NB4 (cell line): ENCODE measurements around the gene SUGP2.

Experiments used
- POLR2A ChIP-seq: IDR thresholded peaks from 2 replicates; pipeline ENCODE4 v1.6.1; 2011; ENCODE audit warnings: mild to moderate bottlenecking; ENCODE audit not compliant: insufficient read length; ENCODE audit errors: extremely low read depth
- TF ChIP-seq, protein P1 (sequence below): IDR thresholded peaks from one replicate; pipeline ENCODE4 v1.5.1; 2012; ENCODE audit warnings: low read depth, low read length

DNA sequence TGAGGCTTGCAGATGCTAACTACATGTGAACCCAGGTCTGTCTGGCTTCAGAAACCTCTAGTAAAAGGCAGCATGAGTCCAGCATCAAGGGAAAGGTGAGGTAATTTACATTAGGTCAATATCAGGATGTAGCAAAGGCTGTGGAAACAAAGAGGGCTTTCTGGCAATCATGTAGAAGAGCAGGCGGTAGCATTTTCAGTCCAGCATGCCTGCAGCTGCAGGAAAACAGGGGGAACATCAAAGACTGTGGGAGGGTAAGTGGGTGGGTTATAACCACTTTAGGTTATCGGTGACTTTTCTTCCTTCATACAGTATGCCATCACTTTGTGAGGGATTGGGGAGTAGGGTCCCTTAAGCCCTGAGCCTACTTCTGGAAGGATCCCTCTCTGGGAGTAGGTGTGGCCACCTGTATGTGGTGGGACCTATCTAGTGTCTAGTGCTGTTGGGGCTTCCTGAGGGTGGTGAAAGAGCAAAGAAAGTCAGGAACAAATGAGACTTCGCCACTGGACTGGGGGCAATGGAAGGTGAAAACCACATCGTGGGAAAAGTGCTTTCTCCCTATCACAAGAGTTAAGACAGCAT is 10.8 kb downstream of the SUGP2 start:
- TF ChIP-seq, protein P1, sequence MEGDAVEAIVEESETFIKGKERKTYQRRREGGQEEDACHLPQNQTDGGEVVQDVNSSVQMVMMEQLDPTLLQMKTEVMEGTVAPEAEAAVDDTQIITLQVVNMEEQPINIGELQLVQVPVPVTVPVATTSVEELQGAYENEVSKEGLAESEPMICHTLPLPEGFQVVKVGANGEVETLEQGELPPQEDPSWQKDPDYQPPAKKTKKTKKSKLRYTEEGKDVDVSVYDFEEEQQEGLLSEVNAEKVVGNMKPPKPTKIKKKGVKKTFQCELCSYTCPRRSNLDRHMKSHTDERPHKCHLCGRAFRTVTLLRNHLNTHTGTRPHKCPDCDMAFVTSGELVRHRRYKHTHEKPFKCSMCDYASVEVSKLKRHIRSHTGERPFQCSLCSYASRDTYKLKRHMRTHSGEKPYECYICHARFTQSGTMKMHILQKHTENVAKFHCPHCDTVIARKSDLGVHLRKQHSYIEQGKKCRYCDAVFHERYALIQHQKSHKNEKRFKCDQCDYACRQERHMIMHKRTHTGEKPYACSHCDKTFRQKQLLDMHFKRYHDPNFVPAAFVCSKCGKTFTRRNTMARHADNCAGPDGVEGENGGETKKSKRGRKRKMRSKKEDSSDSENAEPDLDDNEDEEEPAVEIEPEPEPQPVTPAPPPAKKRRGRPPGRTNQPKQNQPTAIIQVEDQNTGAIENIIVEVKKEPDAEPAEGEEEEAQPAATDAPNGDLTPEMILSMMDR = no peak
- no peak for TF ChIP-seq POLR2A
